Transverse colon (tissue), 3 donors: ENCODE measurements around the gene DROSHA.

Experiments used
- CTCF ChIP-seq, 5 experiments: fragments of 200-600 bp in 3 of 5; fragments of 450-650 bp in 2 of 5; sonication (generic) in 3 of 5; IDR thresholded peaks; 1 replicate in 2 of 5; 2 replicates in 3 of 5; pipeline ENCODE4 v1.5.1; 2016 to 2017; ENCODE audit warnings: antibody characterized with exemption in 5 of 5, inconsistent platforms in 3 of 5, mild to moderate bottlenecking in 2 of 5, moderate library complexity in 1 of 5
- EP300 ChIP-seq: sonication (generic); formaldehyde crosslinking; IDR thresholded peaks from one replicate; pipeline ENCODE4 v1.6.1; 2017; ENCODE audit warnings: antibody characterized with exemption, low read depth
- POLR2A ChIP-seq: fragments of 450-650 bp; IDR thresholded peaks from one replicate; pipeline ENCODE4 v1.6.1; 2016; ENCODE audit warnings: antibody characterized with exemption, mild to moderate bottlenecking, moderate library complexity

GRCh38 chr5:31393126-31393525, 138.8 kb downstream of the DROSHA start:
- TF ChIP-seq POLR2A (no peak), CTCF (IDR thresholded peaks at IDR 0.05) (no peak), EP300 (no peak)
